Upper lobe of left lung (tissue), 4 donors: ENCODE measurements around the gene ZNF280D.

Source experiments
- POLR2A ChIP-seq, 4 donors: fragments of 450-650 bp; IDR thresholded peaks; one replicate each; pipeline ENCODE4 v1.5.1; 2016 to 2017; ENCODE audit warnings: antibody characterized with exemption in 4 of 4, mild to moderate bottlenecking in 2 of 4
- POLR2AphosphoS5 ChIP-seq, 2 donors: sonication (generic); formaldehyde crosslinking; IDR thresholded peaks; one replicate each; pipeline ENCODE4 v1.5.1; 2017; ENCODE audit warnings: antibody characterized with exemption in 2 of 2
- TF ChIP-seq, protein P1 (sequence below), 6 experiments: fragments of 450-650 bp in 4 of 6; fragments of 200-600 bp in 2 of 6; sonication (generic) in 2 of 6; IDR thresholded peaks; one replicate each; pipeline ENCODE4 v1.5.1; 2016 to 2019; ENCODE audit warnings: antibody characterized with exemption in 6 of 6

GRCh38 chr15:56724232-56724631 lies 9.1 kb downstream of the ZNF280D start:
- TF ChIP-seq POLR2AphosphoS5 (IDR thresholded peaks at IDR 0.05) (no peak), POLR2A (IDR thresholded peaks at IDR 0.05) (no peak)
- TF ChIP-seq, protein P1, sequence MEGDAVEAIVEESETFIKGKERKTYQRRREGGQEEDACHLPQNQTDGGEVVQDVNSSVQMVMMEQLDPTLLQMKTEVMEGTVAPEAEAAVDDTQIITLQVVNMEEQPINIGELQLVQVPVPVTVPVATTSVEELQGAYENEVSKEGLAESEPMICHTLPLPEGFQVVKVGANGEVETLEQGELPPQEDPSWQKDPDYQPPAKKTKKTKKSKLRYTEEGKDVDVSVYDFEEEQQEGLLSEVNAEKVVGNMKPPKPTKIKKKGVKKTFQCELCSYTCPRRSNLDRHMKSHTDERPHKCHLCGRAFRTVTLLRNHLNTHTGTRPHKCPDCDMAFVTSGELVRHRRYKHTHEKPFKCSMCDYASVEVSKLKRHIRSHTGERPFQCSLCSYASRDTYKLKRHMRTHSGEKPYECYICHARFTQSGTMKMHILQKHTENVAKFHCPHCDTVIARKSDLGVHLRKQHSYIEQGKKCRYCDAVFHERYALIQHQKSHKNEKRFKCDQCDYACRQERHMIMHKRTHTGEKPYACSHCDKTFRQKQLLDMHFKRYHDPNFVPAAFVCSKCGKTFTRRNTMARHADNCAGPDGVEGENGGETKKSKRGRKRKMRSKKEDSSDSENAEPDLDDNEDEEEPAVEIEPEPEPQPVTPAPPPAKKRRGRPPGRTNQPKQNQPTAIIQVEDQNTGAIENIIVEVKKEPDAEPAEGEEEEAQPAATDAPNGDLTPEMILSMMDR (IDR thresholded peaks at IDR 0.05) = no peak
